Activated naive CD4-positive, alpha-beta T cell treated with anti-CD3 and anti-CD28 coated beads, Interleukin-2, amount 10 ng/mL, durations not matched to agents 7 days and 5 days (primary cell): ENCODE measurements around the gene EPHA7.

Source experiments
- CTCF ChIA-PET: fragments of 350-600 bp; sonication (Branson Sonifier 250); formaldehyde crosslinking; loops from one replicate; lab custom pipeline; 2021; ENCODE audit warnings: antibody characterized with exemption; lab: Charles Lee
- DNase-seq: peaks from one replicate; pipeline ENCODE4 v3.0.0-alpha.2; 2020
- H3K27ac Mint-ChIP-seq: one replicate; pipeline ENCODE4 v1.8.0; 2021; ENCODE audit warnings: mild to moderate bottlenecking, moderate library complexity, mixed read lengths
- H3K27me3 Mint-ChIP-seq: one replicate; pipeline ENCODE4 v1.8.0; 2021; ENCODE audit warnings: mild to moderate bottlenecking, mixed read lengths
- H3K36me3 Mint-ChIP-seq: one replicate; pipeline ENCODE4 v1.8.0; 2021; ENCODE audit warnings: mixed read lengths
- H3K4me1 Mint-ChIP-seq: one replicate; pipeline ENCODE4 v1.8.0; 2021; ENCODE audit warnings: mixed read lengths
- H3K4me3 Mint-ChIP-seq: one replicate; pipeline ENCODE4 v1.8.0; 2021; ENCODE audit warnings: mild to moderate bottlenecking, moderate library complexity, mixed read lengths
- H3K9me3 Mint-ChIP-seq: one replicate; pipeline ENCODE4 v1.8.0; 2021; ENCODE audit warnings: mixed read lengths

The EPHA7 gene

DNA sequence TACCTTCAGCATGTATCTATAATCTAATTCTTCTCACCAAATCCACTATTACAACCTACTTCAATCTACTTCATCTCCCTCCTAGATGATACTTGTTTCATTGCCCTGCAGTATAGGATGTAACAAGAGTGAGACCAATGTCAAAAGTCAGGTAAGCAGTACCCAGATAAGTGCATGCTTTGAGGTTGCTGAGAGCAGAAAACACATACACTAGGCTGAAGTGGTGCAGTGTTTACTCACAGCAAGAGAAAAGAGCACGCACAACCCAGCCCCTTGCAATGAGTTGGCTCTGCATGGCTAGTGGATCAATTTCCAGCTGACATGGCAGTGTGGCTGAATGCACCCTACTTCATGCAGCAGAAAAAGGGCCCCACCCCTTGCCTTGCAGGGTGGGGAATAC, 199.9 kb downstream of the EPHA7 start:
- Mint-ChIP-seq H3K4me1 (no peaks in the 10 kb centered on the region), H3K4me3 (no peak overlapping the region), H3K9me3 (peaks cover 19% of the 10 kb centered on the region), H3K36me3 (no peaks in the 10 kb centered on the region), H3K27me3 (no peaks in the 10 kb centered on the region), H3K27ac (no peak overlapping the region)
- CTCF ChIA-PET: no interaction called here
- DNase-seq: no peak

DNA sequence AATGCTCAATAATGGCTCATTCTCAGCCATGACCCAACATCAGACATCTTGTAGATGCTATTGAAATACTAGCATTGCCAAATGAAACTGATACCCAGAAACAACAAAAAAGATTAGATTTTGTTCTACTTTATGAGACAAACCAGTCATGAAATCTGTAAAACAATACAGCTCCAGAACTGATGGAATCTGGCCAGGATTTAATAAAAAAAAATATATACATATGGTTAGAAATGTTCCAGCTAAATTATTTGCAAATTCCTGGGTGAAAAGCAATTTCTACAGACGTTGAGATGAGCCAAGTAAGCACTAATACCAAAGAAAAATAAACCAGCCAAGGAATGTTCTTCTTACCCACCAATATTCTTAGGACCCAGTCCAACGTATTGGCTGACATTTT, 201.3 kb downstream of the EPHA7 start:
- no peak overlapping the region for H3K4me3 Mint-ChIP-seq
- no peaks in the 10 kb centered on the region for H3K4me1 Mint-ChIP-seq
- H3K27me3 Mint-ChIP-seq: no peaks in the 10 kb centered on the region
- DNase-seq: no peak
- CTCF ChIA-PET: no interaction called here
- H3K9me3 Mint-ChIP-seq: peaks cover 20% of the 10 kb centered on the region
- H3K27ac Mint-ChIP-seq: no peak overlapping the region
- H3K36me3 Mint-ChIP-seq: no peaks in the 10 kb centered on the region

DNA sequence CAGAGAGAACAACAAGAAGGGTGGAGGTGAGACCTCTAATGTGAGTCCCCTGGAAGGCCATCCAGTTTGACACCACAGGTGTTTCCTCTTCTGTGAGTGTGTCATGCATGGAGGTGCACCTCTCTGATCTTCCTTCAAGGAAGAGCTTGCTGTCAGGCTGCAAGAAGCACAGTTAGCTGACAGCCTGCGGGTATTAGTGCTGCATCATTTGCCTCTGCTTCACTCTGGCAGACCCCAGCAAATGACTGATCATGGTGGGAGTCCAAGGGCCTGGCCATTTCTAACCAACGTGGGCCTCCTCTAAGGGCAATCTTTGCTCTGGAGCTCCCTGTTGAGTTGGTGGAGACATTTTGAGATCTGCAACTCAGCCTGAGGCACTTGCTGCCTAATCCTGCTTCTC, 206.3 kb downstream of the EPHA7 start:
- Mint-ChIP-seq H3K36me3 (no peaks in the 10 kb centered on the region), H3K27me3 (no peaks in the 10 kb centered on the region), H3K9me3 (peaks cover 21% of the 10 kb centered on the region), H3K4me3 (no peak overlapping the region), H3K4me1 (no peaks in the 10 kb centered on the region), H3K27ac (no peak overlapping the region)
- DNase-seq: no peak
- CTCF ChIA-PET: no interaction called here

DNA sequence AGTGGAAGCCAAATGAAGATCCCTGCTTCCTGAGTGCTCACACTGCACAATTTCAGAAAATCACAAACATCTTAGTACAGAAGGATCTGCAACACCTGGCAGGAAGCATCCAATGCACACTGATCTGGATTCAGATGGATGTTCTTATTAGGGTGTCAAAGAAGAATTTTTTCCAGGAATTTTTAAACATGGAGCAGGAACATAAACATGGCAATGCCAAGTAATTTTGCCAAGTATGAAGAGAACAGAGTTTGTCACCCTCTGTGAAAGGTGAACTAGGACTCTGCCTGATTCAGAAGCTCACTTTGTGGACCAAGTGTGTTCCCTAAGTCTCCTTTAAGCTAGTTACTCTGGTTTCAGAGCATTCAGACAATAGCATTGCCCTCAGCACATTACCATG, 208.5 kb downstream of the EPHA7 start:
- no peak for DNase-seq
- Mint-ChIP-seq H3K4me3 (no peak overlapping the region), H3K27ac (no peak overlapping the region), H3K9me3 (peaks cover 11% of the 10 kb centered on the region), H3K36me3 (no peaks in the 10 kb centered on the region), H3K27me3 (no peaks in the 10 kb centered on the region), H3K4me1 (no peaks in the 10 kb centered on the region)
- CTCF ChIA-PET: no interaction called here

DNA sequence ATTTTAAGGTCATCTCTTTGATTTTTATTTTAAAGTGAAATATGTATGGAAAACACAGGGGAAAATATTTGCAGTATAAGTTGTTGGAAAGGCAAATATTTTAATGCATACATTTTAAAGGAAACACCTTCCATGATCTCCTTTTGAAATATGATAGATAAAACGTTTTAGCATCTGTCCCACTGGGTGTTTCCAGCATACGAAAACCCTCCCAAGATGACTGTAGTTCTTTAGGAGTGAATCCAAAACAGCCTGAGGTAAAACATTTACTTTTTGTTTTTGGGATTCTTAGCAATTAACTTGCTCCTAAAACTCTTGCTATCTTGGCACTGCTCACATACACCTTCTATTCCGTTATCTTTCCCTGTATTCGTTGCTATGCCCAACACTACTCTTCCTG, 210.0 kb downstream of the EPHA7 start:
- CTCF ChIA-PET: no interaction called here

DNA sequence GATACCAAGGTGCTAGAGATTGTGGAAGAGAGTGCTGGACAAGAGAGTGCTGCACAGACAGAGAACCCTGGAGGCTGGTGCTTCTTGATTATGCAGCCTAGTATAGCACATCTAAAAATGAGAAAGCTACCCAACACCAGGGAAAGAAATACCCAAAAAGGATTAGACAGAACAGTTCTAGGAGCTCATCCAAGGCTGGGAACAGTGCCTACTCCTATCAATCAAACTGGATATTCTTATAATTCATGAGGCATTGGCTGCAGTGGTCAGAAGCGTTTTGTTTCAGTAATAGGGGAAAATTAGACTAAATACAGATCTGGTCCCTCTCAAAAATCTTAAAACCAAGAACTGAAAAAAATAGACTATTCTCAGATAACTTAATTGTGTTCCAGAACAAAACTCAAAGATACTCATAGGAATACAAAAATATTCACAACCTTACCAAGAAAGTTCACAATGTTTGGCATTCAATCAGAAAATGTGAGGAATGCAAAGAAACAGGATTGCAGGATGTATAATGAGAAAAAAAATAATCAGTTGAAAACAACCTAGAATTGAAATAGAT, 222.9 kb downstream of the EPHA7 start:
- Mint-ChIP-seq H3K9me3 (peaks cover 10% of the 10 kb centered on the region), H3K4me1 (no peaks in the 10 kb centered on the region), H3K27me3 (no peaks in the 10 kb centered on the region), H3K4me3 (no peak overlapping the region), H3K36me3 (no peaks in the 10 kb centered on the region), H3K27ac (no peak overlapping the region)
- CTCF ChIA-PET: no interaction called here
- no peak for DNase-seq

More for the DNA sequence above, 210.0 kb downstream of the EPHA7 start:
- no peak overlapping the region for H3K27ac Mint-ChIP-seq
- no peaks in the 10 kb centered on the region for H3K4me1 Mint-ChIP-seq
- H3K4me3 Mint-ChIP-seq: no peak overlapping the region
- DNase-seq: no peak
- H3K27me3 Mint-ChIP-seq: no peaks in the 10 kb centered on the region
- H3K36me3 Mint-ChIP-seq: no peaks in the 10 kb centered on the region
- peaks cover 14% of the 10 kb centered on the region for H3K9me3 Mint-ChIP-seq

DNA sequence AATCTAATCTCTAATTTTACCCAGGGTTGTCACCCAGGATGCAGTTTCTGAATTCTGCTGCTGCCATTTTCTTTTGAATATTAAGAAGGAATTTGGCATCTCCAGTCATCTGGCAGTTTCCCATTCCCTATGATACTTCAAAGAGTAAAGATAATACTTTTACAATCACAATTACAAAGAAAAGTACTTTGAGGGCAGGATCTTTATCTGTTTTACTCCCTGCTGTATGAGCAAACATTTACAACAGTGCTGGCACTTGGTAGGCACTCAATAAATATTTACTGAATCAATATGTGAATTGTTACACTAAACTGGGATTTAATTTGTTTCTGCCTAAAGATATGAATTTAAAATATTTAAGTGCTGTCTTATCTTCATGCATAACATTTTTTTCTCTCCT, 224.9 kb downstream of the EPHA7 start:
- Mint-ChIP-seq H3K36me3 (no peaks in the 10 kb centered on the region), H3K27me3 (no peaks in the 10 kb centered on the region), H3K4me3 (no peak overlapping the region), H3K9me3 (peaks cover 8% of the 10 kb centered on the region), H3K27ac (no peak overlapping the region), H3K4me1 (no peaks in the 10 kb centered on the region)
- no peak for DNase-seq
- CTCF ChIA-PET: no interaction called here

DNA sequence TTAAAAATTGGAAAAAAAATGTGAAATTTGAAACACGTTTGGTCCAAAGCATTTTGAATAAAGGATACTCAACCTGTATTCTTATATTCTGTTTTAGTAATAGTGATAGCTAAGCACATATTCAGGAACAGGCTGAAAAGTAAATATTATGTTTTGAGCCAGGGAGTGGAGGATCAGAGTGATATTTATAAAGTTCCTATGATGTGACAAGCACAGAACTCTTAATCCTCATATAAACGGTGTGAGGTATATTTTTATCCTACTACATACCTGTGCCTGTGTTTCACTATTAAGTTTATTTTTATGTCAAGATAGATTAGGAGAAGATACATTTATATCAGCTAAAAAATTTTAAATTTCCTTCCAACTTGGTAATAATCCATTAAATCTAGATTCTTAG, 225.5 kb downstream of the EPHA7 start:
- no peaks in the 10 kb centered on the region for H3K4me1 Mint-ChIP-seq
- H3K4me3 Mint-ChIP-seq: no peak overlapping the region
- no peaks in the 10 kb centered on the region for H3K36me3 Mint-ChIP-seq
- no peak for DNase-seq
- CTCF ChIA-PET: no interaction called here
- H3K27ac Mint-ChIP-seq: no peak overlapping the region
- no peaks in the 10 kb centered on the region for H3K27me3 Mint-ChIP-seq
- H3K9me3 Mint-ChIP-seq: peaks cover 9% of the 10 kb centered on the region
